Measurements from ENCODE around the gene UCKL1.
"Not testable (repeated sequence)": the region's sequence is repeated elsewhere in the genome, so short reads cannot be mapped to it uniquely, and the experiment has no call there.

UCKL1 gene

GRCh38 chr20:63942969-63943807 is 13.0 kb downstream of the UCKL1 start:
- no peak for DNase-seq

DNA sequence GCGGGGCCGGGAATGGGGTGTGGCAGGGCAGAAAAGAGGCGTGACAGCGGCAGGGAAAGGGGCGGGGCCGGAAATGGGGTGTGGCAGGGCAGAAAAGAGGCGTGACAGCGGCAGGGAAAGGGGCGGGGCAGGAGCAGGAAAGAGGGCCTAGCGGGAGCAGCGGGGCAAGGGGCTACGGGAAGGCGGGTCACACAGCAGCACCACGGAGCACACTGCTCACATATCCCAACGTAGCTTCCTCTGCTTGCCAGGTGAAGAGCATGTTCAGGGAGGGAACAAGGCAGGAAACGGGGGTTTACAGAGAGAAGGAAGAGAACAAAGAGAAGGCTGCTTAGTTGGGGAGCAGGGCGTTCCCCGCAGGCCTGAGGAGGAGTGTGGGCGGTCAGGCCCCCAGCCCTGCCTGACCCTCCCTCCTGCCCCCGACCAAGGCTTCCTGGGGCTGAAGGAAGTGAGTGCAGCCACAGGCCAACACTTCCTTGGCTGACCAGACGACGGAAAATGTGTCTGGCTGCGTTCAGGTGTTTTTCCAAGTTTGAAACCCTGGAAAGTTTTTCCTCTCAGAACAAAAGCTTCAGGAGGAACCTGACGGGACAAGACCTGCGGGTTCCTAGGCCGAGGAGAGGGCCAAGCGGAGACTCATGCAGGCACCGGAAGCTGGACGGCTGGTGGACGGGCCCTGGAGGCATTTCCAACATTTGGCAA is 13.8 kb downstream of the UCKL1 start:
- DNase-seq: peak; percentile 52 to 57

DNA sequence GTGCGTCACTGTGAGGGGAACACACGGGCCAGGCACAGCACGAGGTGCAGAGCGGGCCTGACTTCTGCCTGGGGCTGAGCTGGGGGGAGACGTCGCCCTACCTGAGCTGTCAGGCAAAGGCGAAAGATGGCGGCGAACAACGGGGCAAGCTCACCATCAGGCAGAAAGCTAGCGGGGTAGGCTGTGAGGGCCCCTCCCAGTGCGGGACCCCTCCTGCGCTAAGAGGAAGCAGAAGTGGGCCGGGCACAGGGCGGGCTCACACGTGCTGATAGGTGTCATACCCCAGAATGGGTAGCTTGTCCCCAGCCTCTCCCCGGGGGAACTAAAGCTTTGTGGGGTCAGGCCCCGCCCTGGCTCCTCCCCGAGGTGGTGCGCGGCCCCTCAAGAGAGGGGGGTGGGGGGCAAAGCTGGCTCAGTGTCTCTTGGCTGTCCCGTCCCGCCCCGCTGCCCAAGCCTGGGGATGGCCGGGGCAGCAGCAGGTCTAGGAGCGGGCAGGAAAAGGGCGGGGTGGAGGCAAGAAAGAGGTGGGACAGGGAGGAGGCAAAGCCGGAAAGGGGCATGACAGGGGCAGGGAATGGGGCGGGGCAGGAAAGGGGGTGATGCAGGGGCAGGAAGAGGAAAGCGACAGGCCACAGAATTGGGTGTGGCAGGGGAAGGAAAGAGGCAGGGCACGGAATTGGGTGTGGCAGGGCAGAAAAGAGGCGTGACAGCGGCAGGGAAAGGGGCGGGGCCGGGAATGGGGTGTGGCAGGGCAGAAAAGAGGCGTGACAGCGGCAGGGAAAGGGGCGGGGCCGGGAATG is 14.7 kb downstream of the UCKL1 start:
- peak; percentile 80 to 83 for DNase-seq

GRCh38 chr20:63940472-63941266 is 15.5 kb downstream of the UCKL1 start:
- no peak for DNase-seq

DNA sequence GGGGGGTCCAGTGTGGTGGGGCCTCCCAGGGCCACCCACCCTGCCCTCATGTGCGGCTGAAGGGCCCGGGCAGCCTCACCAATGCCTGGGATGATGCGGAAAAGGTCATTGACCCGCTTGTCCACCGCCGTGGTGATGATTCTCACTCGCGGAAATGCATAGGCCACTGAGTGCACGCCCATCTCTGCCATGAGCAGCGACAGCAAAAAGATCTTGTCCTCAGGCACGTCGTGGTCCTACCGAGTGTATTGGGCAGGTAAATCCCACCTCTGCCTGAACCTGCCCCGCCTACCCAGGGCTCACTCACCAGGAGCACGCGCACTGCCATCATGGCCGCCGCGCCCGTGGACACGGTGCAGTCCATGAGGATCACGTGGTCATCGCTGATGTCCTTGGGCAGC is 16.1 kb downstream of the UCKL1 start:
- no peak for DNase-seq

GRCh38 chr20:63939061-63939935 is 16.9 kb downstream of the UCKL1 start:
- no peak for DNase-seq

DNA sequence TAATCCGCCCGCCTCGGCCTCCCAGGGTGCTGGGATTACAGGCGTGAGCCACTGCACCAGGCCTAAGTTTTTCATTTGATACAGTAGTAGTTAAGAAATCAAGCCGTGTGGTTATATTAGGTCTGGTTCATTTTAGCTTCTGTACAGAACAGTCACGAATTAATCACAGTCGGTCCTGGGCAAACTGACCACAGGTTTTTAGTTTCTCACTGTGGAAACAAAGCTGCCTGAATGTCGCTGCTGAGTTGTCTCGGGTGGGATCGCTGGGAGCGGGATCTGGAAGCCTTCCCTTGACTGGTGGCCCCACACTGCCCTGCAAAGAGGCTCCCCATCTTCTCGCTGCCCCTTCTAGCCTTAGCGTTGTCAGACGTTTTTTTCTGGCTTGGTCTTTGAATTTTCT is 18.6 kb downstream of the UCKL1 start:
- no peak for DNase-seq

DNA sequence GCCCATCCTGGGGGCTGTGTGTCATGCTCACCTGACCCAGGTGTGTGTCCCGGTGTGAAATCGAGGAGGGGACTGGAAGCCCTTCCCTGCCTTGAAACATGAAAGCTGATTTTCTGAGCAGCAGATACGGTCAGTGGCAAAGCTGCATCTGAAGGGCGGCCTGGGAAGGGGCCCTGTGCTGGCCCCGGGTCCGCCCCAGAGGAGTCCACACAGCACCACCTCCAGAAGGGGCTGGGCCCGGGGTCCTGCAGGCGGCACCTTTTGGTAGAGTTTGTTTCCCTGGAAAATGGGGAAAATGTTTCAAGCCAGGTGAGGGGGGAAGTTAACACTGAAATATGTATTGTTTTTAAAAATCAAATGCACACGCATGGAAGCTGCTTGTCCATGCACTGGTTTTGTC is 20.8 kb downstream of the UCKL1 start:
- DNase-seq: no peak

DNA sequence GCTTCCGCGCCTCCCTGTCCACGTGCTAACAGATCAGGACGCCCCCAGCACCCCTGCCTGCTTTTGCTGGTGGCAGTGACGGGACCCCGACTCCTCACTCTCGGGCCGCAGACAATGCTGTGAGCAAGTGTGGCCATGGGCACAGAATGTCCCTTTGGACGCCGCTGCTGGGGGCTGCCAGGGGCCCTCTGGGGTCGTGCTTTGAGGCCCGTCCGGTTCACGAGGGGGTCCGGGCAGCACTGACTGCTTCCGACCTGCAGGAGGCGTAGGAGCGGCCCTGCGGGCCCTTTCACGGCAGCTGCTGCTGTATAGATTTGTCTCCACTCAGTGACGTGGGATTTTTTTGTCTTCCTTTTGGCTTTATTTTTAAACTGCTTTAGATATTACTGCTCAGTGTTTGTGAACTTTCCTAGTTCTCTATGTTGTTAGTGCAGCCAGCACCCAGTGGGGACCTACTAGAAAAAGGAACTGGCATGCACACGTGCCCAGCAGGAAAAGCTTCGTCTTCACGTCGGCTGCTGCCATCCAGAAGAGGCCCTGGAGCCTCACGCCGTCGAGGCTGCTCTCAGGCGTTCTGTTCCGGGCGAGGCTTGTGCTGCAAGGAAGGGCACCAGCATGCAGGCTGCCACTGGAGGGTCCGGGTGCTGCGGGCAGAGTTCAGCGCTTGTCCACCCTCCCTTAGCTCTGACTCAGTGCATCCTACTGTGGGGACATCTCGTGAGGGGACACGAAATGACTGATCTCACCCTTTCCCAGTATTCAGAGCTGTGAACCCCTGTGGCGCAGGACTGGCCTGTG is 21.7 kb downstream of the UCKL1 start:
- DNase-seq: peak; percentile 9 to 14

- DNase-seq: no peak
These were observed 22.6 kb downstream of the UCKL1 start for GRCh38 chr20:63933646-63934045.

DNA sequence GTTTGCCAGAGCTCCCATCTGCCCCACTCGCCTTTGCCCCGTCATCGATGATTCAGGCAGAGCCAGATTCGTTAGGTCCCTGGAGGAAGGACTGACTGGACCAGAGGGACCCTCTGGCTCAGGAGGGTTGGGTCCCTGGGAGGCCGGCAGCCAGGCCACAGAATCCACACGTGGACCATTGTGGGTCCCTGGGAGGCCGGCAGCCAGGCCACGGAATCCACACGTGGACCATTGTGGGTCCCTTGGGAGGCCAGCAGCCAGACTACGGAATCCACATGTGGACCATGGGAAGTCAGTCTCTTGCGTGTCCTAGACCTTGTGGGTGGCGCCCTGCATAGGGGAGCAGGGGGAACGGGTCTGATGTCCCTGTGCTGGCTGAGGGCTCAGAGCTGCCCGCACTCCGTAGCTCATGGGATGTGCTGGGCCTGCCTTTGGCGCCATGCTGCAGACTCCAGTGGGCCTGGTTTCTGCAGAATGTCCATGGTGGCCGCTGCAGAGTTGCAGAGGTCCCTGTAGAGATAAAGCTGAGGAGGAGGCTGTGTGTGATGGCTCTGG is 23.5 kb downstream of the UCKL1 start:
- DNase-seq: no peak

DNA sequence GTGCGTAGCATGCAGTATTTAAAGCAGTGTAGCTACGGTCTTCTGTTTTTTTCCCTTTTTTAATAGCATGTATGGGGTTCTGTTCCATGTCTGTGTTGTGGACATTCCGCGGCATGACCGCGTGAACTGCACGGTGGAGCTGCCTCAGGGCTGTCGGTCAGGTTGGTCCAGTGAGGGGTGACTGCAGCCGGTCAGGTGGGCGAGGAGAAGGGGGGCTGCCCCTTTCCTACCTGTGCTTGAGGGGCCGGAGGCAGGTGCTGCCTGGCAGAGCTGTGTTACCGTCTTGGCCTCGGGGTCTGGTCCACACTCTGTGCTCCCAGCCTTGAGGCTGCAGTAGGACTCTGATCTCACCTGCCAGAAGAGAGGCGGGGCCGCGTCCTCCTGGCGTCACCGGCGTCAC is 24.5 kb downstream of the UCKL1 start:
- no peak for DNase-seq

GRCh38 chr20:63930971-63931553 is 25.2 kb downstream of the UCKL1 start:
- DNase-seq: no peak

DNA sequence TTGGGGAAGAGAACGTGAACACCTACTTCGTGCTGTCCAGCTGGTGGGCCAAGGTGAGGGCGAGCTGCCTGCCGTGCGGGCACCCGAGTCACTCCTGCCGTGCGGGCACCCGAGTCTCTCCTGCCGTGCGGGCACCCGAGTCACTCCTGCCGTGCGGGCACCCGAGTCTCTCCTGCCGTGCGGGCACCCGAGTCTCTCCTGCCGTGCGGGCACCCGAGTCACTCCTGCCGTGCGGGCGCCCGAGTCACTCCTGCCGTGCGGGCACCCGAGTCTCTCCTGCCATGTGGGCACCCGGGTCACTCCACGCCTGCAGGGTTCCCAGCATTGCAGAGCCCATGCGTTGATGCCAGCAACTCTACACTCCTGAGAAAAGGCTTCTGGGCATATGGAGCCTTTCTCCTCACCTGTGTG is 26.7 kb downstream of the UCKL1 start:
- DNase-seq: not testable (repeated sequence)

GRCh38 chr20:63929071-63929470 is 27.1 kb downstream of the UCKL1 start:
- DNase-seq: no peak

GRCh38 chr20:63926298-63926697 is 29.9 kb downstream of the UCKL1 start:
- DNase-seq: no peak

DNA sequence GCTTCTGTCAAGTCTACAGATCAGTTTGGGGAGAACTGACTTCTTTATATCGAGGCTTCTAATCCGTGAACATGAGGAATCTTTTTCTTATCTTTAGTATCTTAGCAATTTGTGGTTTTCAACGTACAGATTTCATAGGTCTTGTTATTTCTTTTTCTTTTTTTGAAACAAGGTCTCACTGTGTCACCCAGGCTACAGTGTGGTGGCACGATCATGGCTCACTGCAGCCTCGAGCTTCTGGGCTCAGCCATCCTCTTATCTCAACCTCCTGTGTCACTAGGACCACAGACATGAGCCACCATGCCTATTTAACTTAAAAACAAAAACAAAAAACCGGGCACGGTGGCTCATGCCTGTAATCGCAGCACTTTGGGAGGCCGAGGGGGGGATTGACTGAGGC is 32.0 kb downstream of the UCKL1 start:
- no peak for DNase-seq

DNA sequence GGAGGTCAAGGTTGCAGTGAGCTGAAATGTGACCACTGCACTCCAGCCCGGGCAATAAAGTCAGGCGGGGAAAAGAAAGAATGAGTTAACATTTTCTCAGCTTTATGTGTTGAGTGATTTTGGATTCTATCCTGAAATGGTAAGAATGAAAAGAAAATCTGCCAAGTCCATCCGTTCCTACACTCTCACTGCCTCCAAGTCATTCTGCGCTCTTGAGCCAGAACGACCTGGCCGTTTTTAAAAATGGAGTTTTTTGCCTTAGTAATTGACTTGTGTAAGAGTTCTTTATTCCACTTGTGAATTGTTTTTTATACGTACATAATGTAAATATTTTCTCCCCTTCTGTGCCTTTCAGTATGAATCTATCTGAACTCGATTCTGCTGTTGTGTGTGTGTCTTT is 32.6 kb downstream of the UCKL1 start:
- DNase-seq: no peak

DNA sequence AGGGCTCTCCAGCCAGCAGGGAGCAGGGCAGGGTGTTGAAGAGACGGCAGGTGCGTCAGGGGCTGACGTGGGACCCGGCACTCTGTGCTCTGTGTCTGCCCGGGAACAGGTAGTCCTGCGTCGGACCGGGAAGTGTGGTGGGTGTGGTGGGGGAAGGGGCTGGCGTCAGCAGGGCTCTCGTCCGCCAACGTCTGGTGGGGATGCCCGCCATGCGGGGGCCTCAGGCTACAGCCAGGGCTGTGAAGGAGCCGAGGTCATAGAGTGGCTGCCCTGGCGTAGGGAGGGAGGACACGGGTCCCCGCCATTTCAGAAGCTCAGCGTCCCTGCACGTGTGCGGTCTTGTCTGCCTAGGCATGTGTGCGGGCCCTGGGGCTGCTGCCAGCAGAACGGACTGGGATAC is 36.0 kb downstream of the UCKL1 start:
- no peak for DNase-seq

DNA sequence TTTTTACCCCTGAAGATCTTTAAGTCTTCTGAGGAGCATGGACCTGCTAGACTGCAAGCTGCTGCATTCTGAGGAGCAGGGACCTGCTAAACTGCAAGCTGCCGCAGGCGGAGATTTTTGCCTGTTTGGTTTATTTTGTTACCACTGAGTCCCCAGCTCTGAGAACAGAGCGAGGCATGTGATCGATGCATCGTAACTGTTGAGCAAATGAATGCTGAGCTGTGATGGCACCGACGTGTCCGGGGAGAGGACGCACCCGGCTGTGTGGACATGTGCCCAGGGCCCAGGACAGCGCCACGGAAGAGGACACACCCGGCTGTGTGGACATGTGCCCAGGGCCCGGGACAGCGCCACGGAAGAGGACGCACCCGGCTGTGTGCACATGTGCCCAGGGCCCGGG is 37.1 kb downstream of the UCKL1 start:
- no peak for DNase-seq

Measured in Kasumi-1 (cell line).